PC-9 (cell line): ENCODE data around the gene TTC7B. TPM values are rescaled to one million over a fixed set of nuclear protein-coding genes. Genes with fewer than 3 reads are reported as not detected.

Source experiments
- BruUV-seq: library from RNA; stranded (reverse); fragments of 400-500 nt; replicated peaks from 2 replicates; lab custom pipeline; 2021; lab: Mats Ljungman, UMichigan
- CTCF ChIA-PET: fragments of 300-600 bp; sonication (Branson Sonifier 250); formaldehyde crosslinking; loops from one replicate; lab custom pipeline; 2022; ENCODE audit warnings: antibody characterized with exemption; lab: Charles Lee
- POLR2A ChIA-PET: fragments of 300-600 bp; sonication (Branson Sonifier 250); formaldehyde crosslinking; loops from one replicate; lab custom pipeline; 2022; ENCODE audit warnings: antibody characterized with exemption; ENCODE audit not compliant: unreplicated experiment; lab: Charles Lee
- DNase-seq, 2 experiments: peaks; one replicate each; pipeline versions ENCODE4 v3.0.0 to v3.0.0-alpha.2; 2015 to 2022; ENCODE audit warnings: mixed read lengths in 1 of 2
- H2AFZ ChIP-seq: fragments of 200-600 bp; sonication (generic); 2 replicates; pipeline ENCODE4 v1.8.1; 2017; ENCODE audit warnings: antibody characterized with exemption
- H3F3A ChIP-seq: fragments of 200-600 bp; sonication (generic); 2 replicates; pipeline ENCODE4 v1.8.1; 2017; ENCODE audit warnings: antibody characterized with exemption, mild to moderate bottlenecking, low read depth; ENCODE audit not compliant: insufficient read depth
- H3K27ac ChIP-seq: fragments of 200-600 bp; sonication (generic); 2 replicates; pipeline ENCODE4 v1.6.1; 2016; ENCODE audit warnings: mixed run types
- H3K27me3 ChIP-seq: fragments of 200-600 bp; sonication (generic); 2 replicates; pipeline ENCODE4 v1.6.1; 2016; ENCODE audit warnings: low read depth, mixed run types; ENCODE audit not compliant: insufficient read depth
- H3K36me3 ChIP-seq: fragments of 200-600 bp; sonication (generic); 2 replicates; pipeline ENCODE4 v1.6.1; 2016; ENCODE audit warnings: low read depth, mixed run types
- H3K4me1 ChIP-seq: fragments of 200-600 bp; sonication (generic); replicated peaks from 2 replicates; pipeline ENCODE4 v1.6.1; 2016; ENCODE audit warnings: mixed run types; ENCODE audit not compliant: insufficient read depth
- H3K4me2 ChIP-seq: fragments of 200-600 bp; sonication (generic); 2 replicates; pipeline ENCODE4 v1.6.1; 2017; ENCODE audit warnings: mixed run types
- H3K4me3 ChIP-seq: fragments of 200-600 bp; sonication (generic); 2 replicates; pipeline ENCODE4 v1.6.1; 2016; ENCODE audit warnings: mixed run types
- H3K79me2 ChIP-seq: fragments of 200-600 bp; sonication (generic); 2 replicates; pipeline ENCODE4 v1.6.1; 2017; ENCODE audit warnings: low read depth, mixed run types
- H3K9me2 ChIP-seq: fragments of 200-600 bp; sonication (generic); 2 replicates; pipeline ENCODE4 v1.8.1; 2017; ENCODE audit warnings: mild to moderate bottlenecking; ENCODE audit not compliant: insufficient read depth
- H3K9me3 ChIP-seq: fragments of 200-600 bp; sonication (generic); 2 replicates; pipeline ENCODE4 v1.8.1; 2016; ENCODE audit warnings: low read depth; ENCODE audit not compliant: insufficient read depth
- H4K20me1 ChIP-seq: fragments of 200-600 bp; sonication (generic); 2 replicates; pipeline ENCODE4 v1.8.1; 2017; ENCODE audit not compliant: insufficient read depth
- CTCF ChIP-seq: fragments of 200-600 bp; sonication (generic); conservative IDR thresholded peaks from 2 replicates; pipeline ENCODE4 v1.6.1; 2017; ENCODE audit warnings: mixed run types, antibody characterized with exemption, mild to moderate bottlenecking, moderate library complexity
- EZH2 ChIP-seq: fragments of 200-600 bp; sonication (generic); IDR thresholded peaks from 2 replicates; pipeline ENCODE4 v1.8.0; 2017; ENCODE audit warnings: antibody characterized with exemption, low read depth
- intact Hi-C: fragments of 100-400 bp; cut with micrococcal nuclease; formaldehyde crosslinking; loops from one replicate; pipeline ENCODE4 v1.10.0; 2022; ENCODE audit not compliant: unreplicated experiment
- total RNA-seq: library from RNA; stranded (reverse); gene quantifications from 2 replicates; pipeline ENCODE4 v1.2.3, GENCODE V29; 2021

Gene TTC7B
- total RNA-seq, 1 experiment from 2014 or later = 6.8 TPM

GRCh38 chr14:90641615-90642243 is 174.5 kb downstream of the TTC7B start:
- ChIA-PET POLR2A (interaction anchor here (0.5 to 0.6 kb wide), 2 partner anchors 73 to 120 kb away, joined by 4 to 5 read pairs; no protein-coding TSS in a partner anchor), CTCF (no interaction called here)
- H3K9me2 ChIP-seq = no peaks in the 10 kb centered on the region
- H2AFZ ChIP-seq = no peak overlapping the region
- no peak overlapping the region for H3K4me3 ChIP-seq
- H3K27ac ChIP-seq = no peak overlapping the region
- no peaks in the 10 kb centered on the region for H3K27me3 ChIP-seq
- intact Hi-C loops = no loop called here
- TF ChIP-seq CTCF (no peak), EZH2 (no peak)
- no peaks in the 10 kb centered on the region for H3K9me3 ChIP-seq
- no peak for DNase-seq
- BruUV-seq = no TSS peak
- H3K4me2 ChIP-seq = no peak overlapping the region
- H3F3A ChIP-seq = peaks cover 12% of the 10 kb centered on the region; the same call in 1 of the 2 replicates
- no peaks in the 10 kb centered on the region for H3K36me3 ChIP-seq
- peaks cover 31% of the 10 kb centered on the region for H3K4me1 ChIP-seq
- no peaks in the 10 kb centered on the region for H3K79me2 ChIP-seq
- H4K20me1 ChIP-seq = no peaks in the 10 kb centered on the region

- Histone ChIP-seq H3K4me2 (no peak overlapping the region), H4K20me1 (no peaks in the 10 kb centered on the region), H3K36me3 (no peaks in the 10 kb centered on the region), H3K79me2 (no peaks in the 10 kb centered on the region), H3K9me3 (no peaks in the 10 kb centered on the region), H3K27me3 (no peaks in the 10 kb centered on the region), H3K4me1 (peaks cover 25% of the 10 kb centered on the region), H3F3A (peaks cover 12% of the 10 kb centered on the region; the same call in 1 of the 2 replicates), H2AFZ (no peak overlapping the region), H3K4me3 (no peak overlapping the region), H3K27ac (no peak overlapping the region), H3K9me2 (no peaks in the 10 kb centered on the region)
- DNase-seq = no peak
- intact Hi-C loops = no loop called here
- POLR2A ChIA-PET = interaction anchor here (0.5 kb wide), 1 partner anchor 74 kb away, joined by 5 read pairs; no protein-coding TSS in a partner anchor
- CTCF ChIA-PET = no interaction called here
- no TSS peak for BruUV-seq
- TF ChIP-seq EZH2 (no peak), CTCF (no peak)
Measured at GRCh38 chr14:90641168-90641567, 175.1 kb downstream of the TTC7B start.

GRCh38 chr14:90639641-90640040 is 176.6 kb downstream of the TTC7B start:
- no peaks in the 10 kb centered on the region for H3K9me3 ChIP-seq
- BruUV-seq = no TSS peak
- H3K27me3 ChIP-seq = no peaks in the 10 kb centered on the region
- no peaks in the 10 kb centered on the region for H4K20me1 ChIP-seq
- H3K79me2 ChIP-seq = no peaks in the 10 kb centered on the region
- no peak for TF ChIP-seq CTCF
- no peak for TF ChIP-seq EZH2
- no peak for DNase-seq
- intact Hi-C loops = no loop called here
- no peaks in the 10 kb centered on the region for H3F3A ChIP-seq
- CTCF ChIA-PET = no interaction called here
- H3K4me2 ChIP-seq = no peak overlapping the region
- no peak overlapping the region for H3K27ac ChIP-seq
- H3K4me1 ChIP-seq = peaks cover 10% of the 10 kb centered on the region
- no peak overlapping the region for H3K4me3 ChIP-seq
- H3K36me3 ChIP-seq = no peaks in the 10 kb centered on the region
- no peak overlapping the region for H2AFZ ChIP-seq
- POLR2A ChIA-PET = no interaction called here
- H3K9me2 ChIP-seq = no peaks in the 10 kb centered on the region
